ENCODE measurements around the gene PTPRD.

DNA sequence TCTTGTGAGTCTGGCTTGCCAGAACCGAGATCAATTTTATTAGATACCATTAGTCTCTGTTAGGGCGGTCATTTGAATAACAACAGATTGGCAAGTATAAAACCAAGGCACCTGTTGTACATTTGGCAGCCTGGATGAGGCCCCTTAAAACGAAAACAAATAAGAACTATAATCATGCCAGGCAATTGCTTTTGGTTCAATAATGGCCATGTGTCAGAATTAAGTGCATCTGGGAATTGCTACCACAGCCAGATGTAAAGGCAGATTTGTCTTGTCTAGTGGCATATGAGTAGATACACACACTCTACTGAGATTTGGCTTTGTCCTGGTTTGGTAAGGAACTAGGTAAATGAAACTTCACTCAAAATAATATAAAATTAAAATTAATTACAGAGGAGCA is 1767.0 kb downstream of the PTPRD start:
- TF ChIP-seq, protein P1, sequence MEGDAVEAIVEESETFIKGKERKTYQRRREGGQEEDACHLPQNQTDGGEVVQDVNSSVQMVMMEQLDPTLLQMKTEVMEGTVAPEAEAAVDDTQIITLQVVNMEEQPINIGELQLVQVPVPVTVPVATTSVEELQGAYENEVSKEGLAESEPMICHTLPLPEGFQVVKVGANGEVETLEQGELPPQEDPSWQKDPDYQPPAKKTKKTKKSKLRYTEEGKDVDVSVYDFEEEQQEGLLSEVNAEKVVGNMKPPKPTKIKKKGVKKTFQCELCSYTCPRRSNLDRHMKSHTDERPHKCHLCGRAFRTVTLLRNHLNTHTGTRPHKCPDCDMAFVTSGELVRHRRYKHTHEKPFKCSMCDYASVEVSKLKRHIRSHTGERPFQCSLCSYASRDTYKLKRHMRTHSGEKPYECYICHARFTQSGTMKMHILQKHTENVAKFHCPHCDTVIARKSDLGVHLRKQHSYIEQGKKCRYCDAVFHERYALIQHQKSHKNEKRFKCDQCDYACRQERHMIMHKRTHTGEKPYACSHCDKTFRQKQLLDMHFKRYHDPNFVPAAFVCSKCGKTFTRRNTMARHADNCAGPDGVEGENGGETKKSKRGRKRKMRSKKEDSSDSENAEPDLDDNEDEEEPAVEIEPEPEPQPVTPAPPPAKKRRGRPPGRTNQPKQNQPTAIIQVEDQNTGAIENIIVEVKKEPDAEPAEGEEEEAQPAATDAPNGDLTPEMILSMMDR (IDR thresholded peaks at IDR 0.05 in 2 of 3, conservative IDR thresholded peaks at IDR 0.05 in 1 of 3; ENCODE audit: borderline replicate concordance in 1 of 3, insufficient read depth in 1 of 3, low read depth in 2 of 3, low read length in 2 of 3), result no peak
- no peak for TF ChIP-seq EZH2 (IDR thresholded peaks at IDR 0.05)
- TF ChIP-seq YY1 (IDR thresholded peaks at IDR 0.05; ENCODE audit: extremely low read depth, insufficient replicate concordance, low read depth, low read length), result no peak
- TF ChIP-seq POLR2A (IDR thresholded peaks at IDR 0.05; ENCODE audit: borderline replicate concordance, extremely low read depth, insufficient read depth, insufficient read length), result no peak
- TF ChIP-seq POLR2AphosphoS5 (IDR thresholded peaks at IDR 0.05; ENCODE audit: low read depth, low read length), result no peak
- TF ChIP-seq, protein P2, sequence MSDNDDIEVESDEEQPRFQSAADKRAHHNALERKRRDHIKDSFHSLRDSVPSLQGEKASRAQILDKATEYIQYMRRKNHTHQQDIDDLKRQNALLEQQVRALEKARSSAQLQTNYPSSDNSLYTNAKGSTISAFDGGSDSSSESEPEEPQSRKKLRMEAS (IDR thresholded peaks at IDR 0.05), result no peak
